Measurements from ENCODE around the gene DCAF6.

Gene DCAF6

GRCh38 chr1:168019407-168019806 is 82.9 kb downstream of the DCAF6 start:
- Histone ChIP-seq H3K4me3 (no peak overlapping the region), H3K9ac (ENCODE audit: insufficient read length) (no peak overlapping the region), H3K9me3 (ENCODE audit: low read depth, low read length) (no peaks in the 10 kb centered on the region), H3K27ac (no peak overlapping the region), H3K36me3 (ENCODE audit: insufficient read depth, low read length) (peaks cover 27% of the 10 kb centered on the region)
- TF ChIP-seq EZH2 (IDR thresholded peaks at IDR 0.05): no peak
- no peak for TF ChIP-seq POLR2AphosphoS5 (IDR thresholded peaks at IDR 0.05; ENCODE audit: borderline replicate concordance, low read depth, low read length)
- no peak for TF ChIP-seq FOXP2 (optimal IDR thresholded peaks at IDR 0.05; ENCODE audit: control extremely low read depth, extremely low read length, insufficient read depth)
- no peak for DNase-seq (ENCODE audit: low read depth, low spot score)

- no peaks in the 10 kb centered on the region for H3K9me3 ChIP-seq (ENCODE audit: low read depth, low read length)
- no peak overlapping the region for H3K9ac ChIP-seq (ENCODE audit: insufficient read length)
- no peak for DNase-seq (ENCODE audit: low read depth, low spot score)
- H3K36me3 ChIP-seq (ENCODE audit: insufficient read depth, low read length): no peaks in the 10 kb centered on the region
- no peak overlapping the region for H3K27ac ChIP-seq
- TF ChIP-seq EZH2 (IDR thresholded peaks at IDR 0.05) (no peak), POLR2AphosphoS5 (IDR thresholded peaks at IDR 0.05; ENCODE audit: borderline replicate concordance, low read depth, low read length) (no peak), FOXP2 (optimal IDR thresholded peaks at IDR 0.05; ENCODE audit: control extremely low read depth, extremely low read length, insufficient read depth) (no peak)
- no peak overlapping the region for H3K4me3 ChIP-seq
These were observed 94.7 kb downstream of the DCAF6 start for GRCh38 chr1:168031198-168031597.

GRCh38 chr1:168031627-168032026 is 95.1 kb downstream of the DCAF6 start:
- TF ChIP-seq FOXP2 (optimal IDR thresholded peaks at IDR 0.05; ENCODE audit: control extremely low read depth, extremely low read length, insufficient read depth) (no peak), EZH2 (IDR thresholded peaks at IDR 0.05) (no peak), POLR2AphosphoS5 (IDR thresholded peaks at IDR 0.05; ENCODE audit: borderline replicate concordance, low read depth, low read length) (no peak)
- DNase-seq (ENCODE audit: low read depth, low spot score): no peak
- no peaks in the 10 kb centered on the region for H3K9me3 ChIP-seq (ENCODE audit: low read depth, low read length)
- H3K36me3 ChIP-seq (ENCODE audit: insufficient read depth, low read length): no peaks in the 10 kb centered on the region
- no peak overlapping the region for H3K27ac ChIP-seq
- H3K4me3 ChIP-seq: no peak overlapping the region
- H3K9ac ChIP-seq (ENCODE audit: insufficient read length): no peak overlapping the region

- DNase-seq (ENCODE audit: low read depth, low spot score): no peak
These were observed 95.5 kb downstream of the DCAF6 start for GRCh38 chr1:168032029-168032428.

GRCh38 chr1:168035345-168035744 is 98.9 kb downstream of the DCAF6 start:
- H3K4me3 ChIP-seq: no peak overlapping the region
- TF ChIP-seq FOXP2 (optimal IDR thresholded peaks at IDR 0.05; ENCODE audit: control extremely low read depth, extremely low read length, insufficient read depth) (no peak), EZH2 (IDR thresholded peaks at IDR 0.05) (no peak), POLR2AphosphoS5 (IDR thresholded peaks at IDR 0.05; ENCODE audit: borderline replicate concordance, low read depth, low read length) (no peak)
- H3K36me3 ChIP-seq (ENCODE audit: insufficient read depth, low read length): no peaks in the 10 kb centered on the region
- no peak overlapping the region for H3K9ac ChIP-seq (ENCODE audit: insufficient read length)
- DNase-seq (ENCODE audit: low read depth, low spot score): no peak
- H3K9me3 ChIP-seq (ENCODE audit: low read depth, low read length): no peaks in the 10 kb centered on the region
- H3K27ac ChIP-seq: no peak overlapping the region

More at GRCh38 chr1:168032029-168032428, 95.5 kb downstream of the DCAF6 start:
- H3K36me3 ChIP-seq (ENCODE audit: insufficient read depth, low read length): no peaks in the 10 kb centered on the region
- no peak overlapping the region for H3K9ac ChIP-seq (ENCODE audit: insufficient read length)
- TF ChIP-seq FOXP2 (optimal IDR thresholded peaks at IDR 0.05; ENCODE audit: control extremely low read depth, extremely low read length, insufficient read depth) (no peak), EZH2 (IDR thresholded peaks at IDR 0.05) (no peak), POLR2AphosphoS5 (IDR thresholded peaks at IDR 0.05; ENCODE audit: borderline replicate concordance, low read depth, low read length) (no peak)
- no peak overlapping the region for H3K4me3 ChIP-seq
- no peak overlapping the region for H3K27ac ChIP-seq
- H3K9me3 ChIP-seq (ENCODE audit: low read depth, low read length): no peaks in the 10 kb centered on the region

GRCh38 chr1:168042362-168042761 is 105.9 kb downstream of the DCAF6 start:
- no peak overlapping the region for H3K9ac ChIP-seq (ENCODE audit: insufficient read length)
- no peak overlapping the region for H3K4me3 ChIP-seq
- DNase-seq (ENCODE audit: low read depth, low spot score): no peak
- H3K27ac ChIP-seq: no peak overlapping the region
- TF ChIP-seq FOXP2 (optimal IDR thresholded peaks at IDR 0.05; ENCODE audit: control extremely low read depth, extremely low read length, insufficient read depth): no peak
- TF ChIP-seq EZH2 (IDR thresholded peaks at IDR 0.05): no peak
- no peak for TF ChIP-seq POLR2AphosphoS5 (IDR thresholded peaks at IDR 0.05; ENCODE audit: borderline replicate concordance, low read depth, low read length)
- H3K36me3 ChIP-seq (ENCODE audit: insufficient read depth, low read length): peaks cover 27% of the 10 kb centered on the region
- H3K9me3 ChIP-seq (ENCODE audit: low read depth, low read length): no peaks in the 10 kb centered on the region

- no peaks in the 10 kb centered on the region for H3K9me3 ChIP-seq (ENCODE audit: low read depth, low read length)
- no peak for TF ChIP-seq EZH2 (IDR thresholded peaks at IDR 0.05)
- no peak for TF ChIP-seq POLR2AphosphoS5 (IDR thresholded peaks at IDR 0.05; ENCODE audit: borderline replicate concordance, low read depth, low read length)
- no peak for TF ChIP-seq FOXP2 (optimal IDR thresholded peaks at IDR 0.05; ENCODE audit: control extremely low read depth, extremely low read length, insufficient read depth)
- H3K9ac ChIP-seq (ENCODE audit: insufficient read length): no peak overlapping the region
- DNase-seq (ENCODE audit: low read depth, low spot score): no peak
- H3K36me3 ChIP-seq (ENCODE audit: insufficient read depth, low read length): peaks cover 27% of the 10 kb centered on the region
- H3K27ac ChIP-seq: no peak overlapping the region
- H3K4me3 ChIP-seq: no peak overlapping the region
These were observed 108.8 kb downstream of the DCAF6 start for GRCh38 chr1:168045311-168045710.

- Histone ChIP-seq H3K9me3 (ENCODE audit: low read depth, low read length) (no peaks in the 10 kb centered on the region), H3K9ac (ENCODE audit: insufficient read length) (no peak overlapping the region), H3K36me3 (ENCODE audit: insufficient read depth, low read length) (peaks cover 1% of the 10 kb centered on the region; the same call in 1 of the 2 replicates), H3K4me3 (no peak overlapping the region), H3K27ac (no peak overlapping the region; the same call in 1 of the 2 replicates)
- TF ChIP-seq EZH2 (IDR thresholded peaks at IDR 0.05) (no peak), FOXP2 (optimal IDR thresholded peaks at IDR 0.05; ENCODE audit: control extremely low read depth, extremely low read length, insufficient read depth) (no peak), POLR2AphosphoS5 (IDR thresholded peaks at IDR 0.05; ENCODE audit: borderline replicate concordance, low read depth, low read length) (no peak)
- DNase-seq (ENCODE audit: low read depth, low spot score): peak; percentile 6
These were observed 113.8 kb downstream of the DCAF6 start for GRCh38 chr1:168050307-168050706.

GRCh38 chr1:168050880-168051279 is 114.4 kb downstream of the DCAF6 start:
- TF ChIP-seq POLR2AphosphoS5 (IDR thresholded peaks at IDR 0.05; ENCODE audit: borderline replicate concordance, low read depth, low read length) (no peak), FOXP2 (optimal IDR thresholded peaks at IDR 0.05; ENCODE audit: control extremely low read depth, extremely low read length, insufficient read depth) (no peak), EZH2 (IDR thresholded peaks at IDR 0.05) (no peak)
- Histone ChIP-seq H3K9me3 (ENCODE audit: low read depth, low read length) (no peaks in the 10 kb centered on the region), H3K36me3 (ENCODE audit: insufficient read depth, low read length) (no peaks in the 10 kb centered on the region), H3K27ac (no peak overlapping the region), H3K4me3 (no peak overlapping the region), H3K9ac (ENCODE audit: insufficient read length) (no peak overlapping the region)
- DNase-seq (ENCODE audit: low read depth, low spot score): no peak

Data from SK-N-MC (cell line).